GM19372 (cell line): ENCODE measurements around the gene TMEM158.

Source experiments
- ATAC-seq: cut with Tn5 transposase; IDR thresholded peaks from one replicate; pipeline ENCODE4 v1.9.1; 2021; ENCODE audit warnings: mild to moderate bottlenecking, low read depth, moderate library complexity; ENCODE audit not compliant: unreplicated experiment

Gene TMEM158

DNA sequence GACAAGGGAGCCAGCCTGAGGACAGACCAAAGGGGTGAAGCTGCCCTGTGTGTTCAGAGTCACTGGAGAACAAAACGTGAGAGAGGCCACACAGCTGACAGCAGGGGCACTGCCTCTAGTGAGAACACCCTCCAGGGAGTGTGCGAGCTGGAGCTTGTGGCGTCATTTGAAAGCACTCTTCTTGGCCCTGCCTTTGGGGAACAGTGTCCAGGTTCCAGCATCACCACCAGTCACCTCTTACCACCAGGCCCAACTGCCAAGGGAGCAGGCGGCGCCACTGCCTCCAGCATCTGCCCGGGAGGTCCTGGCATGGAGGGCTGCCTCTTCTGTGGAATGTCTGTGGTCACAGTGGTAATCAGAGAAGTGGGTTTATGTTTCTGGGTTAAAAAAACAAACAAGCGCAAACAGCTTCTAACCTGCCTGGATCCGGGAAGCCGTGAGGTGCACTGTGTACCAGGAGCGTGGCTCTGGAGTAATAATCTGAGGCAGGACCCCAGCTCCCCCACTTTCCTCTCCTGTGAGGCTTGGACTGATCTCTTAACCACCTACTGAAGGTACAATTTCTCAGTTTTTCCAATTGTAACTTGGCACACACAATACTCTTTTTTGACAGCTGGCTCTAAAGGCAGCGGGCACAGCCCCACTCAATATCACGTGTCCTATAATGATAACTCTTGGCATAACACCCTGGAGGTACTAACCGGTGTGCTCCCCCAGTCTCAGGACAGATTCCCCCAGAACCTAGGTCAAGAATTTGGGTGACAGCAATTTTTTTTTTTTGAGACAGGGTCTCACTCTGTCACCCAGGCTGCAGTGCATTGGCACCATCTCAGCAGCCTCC is 47.7 kb downstream of the TMEM158 start:
- ATAC-seq: no peak

DNA sequence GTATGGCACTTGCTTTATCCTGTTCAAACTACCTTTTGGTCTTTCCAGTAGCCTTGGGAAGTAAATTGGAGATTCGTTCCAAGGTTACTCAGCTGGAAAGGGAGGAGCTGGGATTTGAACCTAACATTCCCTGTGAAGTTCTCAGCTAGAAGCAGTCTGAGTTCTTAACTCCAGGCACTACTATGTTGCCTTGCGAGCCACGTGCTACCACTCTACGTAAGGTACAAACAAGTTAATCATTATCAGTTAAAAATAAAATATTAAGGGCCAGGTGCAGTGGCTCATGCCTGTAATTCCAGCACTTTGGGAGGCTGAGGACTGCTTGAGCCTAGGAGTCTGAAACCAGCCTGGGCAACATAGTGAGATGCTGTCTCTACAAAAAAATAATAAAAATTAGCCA is 49.2 kb downstream of the TMEM158 start:
- ATAC-seq: no peak
